Esophagus muscularis mucosa (tissue), 4 donors: ENCODE results near the gene WWTR1. TPM values are rescaled to one million over a fixed set of nuclear protein-coding genes. Genes with fewer than 3 reads are reported as not detected.

ENCODE experiments used
- DNase-seq: peaks from one replicate; pipeline ENCODE4 v3.0.0-alpha.2; 2017; ENCODE audit errors: extremely low spot score
- H3K27ac ChIP-seq, 4 donors: fragments of 200-600 bp; sonication (generic); replicated peaks in 1 of 4; 1 replicate in 3 of 4; 2 replicates in 1 of 4; pipeline ENCODE4 v1.5.1; 2016 to 2019; ENCODE audit warnings: mild to moderate bottlenecking in 1 of 4
- H3K27me3 ChIP-seq, 4 donors: fragments of 200-600 bp; sonication (generic); one replicate each; pipeline versions ENCODE4 v1.5.1 to v1.6.0; 2016 to 2019
- H3K36me3 ChIP-seq, 4 donors: fragments of 200-600 bp; sonication (generic); one replicate each; pipeline ENCODE4 v1.5.1; 2016 to 2019
- H3K4me1 ChIP-seq, 4 donors: fragments of 200-600 bp; sonication (generic); one replicate each; pipeline ENCODE4 v1.5.1; 2016 to 2019
- H3K4me3 ChIP-seq, 4 donors: fragments of 200-600 bp; sonication (generic); 1 replicate in 2 of 4; 2 replicates in 2 of 4; pipeline ENCODE4 v1.5.1; 2016 to 2019; ENCODE audit warnings: mild to moderate bottlenecking in 4 of 4, moderate library complexity in 1 of 4
- H3K9me3 ChIP-seq, 4 donors: fragments of 200-600 bp; sonication (generic); 1 replicate in 3 of 4; 2 replicates in 1 of 4; pipeline ENCODE4 v1.5.1; 2016 to 2019
- EP300 ChIP-seq: sonication (generic); formaldehyde crosslinking; IDR thresholded peaks from one replicate; pipeline ENCODE4 v1.6.1; 2017; ENCODE audit warnings: antibody characterized with exemption
- POLR2A ChIP-seq: fragments of 450-650 bp; IDR thresholded peaks from one replicate; pipeline ENCODE4 v1.6.1; 2017; ENCODE audit warnings: antibody characterized with exemption, moderate library complexity, mild to moderate bottlenecking, low read depth
- POLR2AphosphoS5 ChIP-seq, 2 donors: sonication (generic); formaldehyde crosslinking; IDR thresholded peaks; one replicate each; pipeline ENCODE4 v1.6.1; 2017; ENCODE audit warnings: antibody characterized with exemption in 2 of 2
- WGBS: methylation state at CpG from one replicate; pipeline ENCODE4 v1.1.5; 2018; 5-methylcytosine and 5-hydroxymethylcytosine counted together
- intact Hi-C: fragments of 100-400 bp; cut with DNase I; formaldehyde crosslinking; loops from one replicate; pipeline ENCODE4 v1.15.1; 2023
- total RNA-seq, 4 donors: library from RNA; depleted of rRNA; stranded (reverse); fragments of >200 nt; gene quantifications; one replicate each; pipeline versions ENCODE4 v1.1.0 to v1.2.1, GENCODE V29; 2016
- TF ChIP-seq, protein P1 (sequence below), 3 experiments: fragments of 200-600 bp in 2 of 3; fragments of 450-650 bp in 1 of 3; sonication (generic) in 2 of 3; IDR thresholded peaks; one replicate each; pipeline ENCODE4 v1.5.1; 2017 to 2019; ENCODE audit warnings: antibody characterized with exemption in 3 of 3, mild to moderate bottlenecking in 2 of 3, moderate library complexity in 1 of 3

WWTR1 gene
- total RNA-seq, 4 donors from 2014 or later, result 346 to 535 (median 463) TPM

DNA sequence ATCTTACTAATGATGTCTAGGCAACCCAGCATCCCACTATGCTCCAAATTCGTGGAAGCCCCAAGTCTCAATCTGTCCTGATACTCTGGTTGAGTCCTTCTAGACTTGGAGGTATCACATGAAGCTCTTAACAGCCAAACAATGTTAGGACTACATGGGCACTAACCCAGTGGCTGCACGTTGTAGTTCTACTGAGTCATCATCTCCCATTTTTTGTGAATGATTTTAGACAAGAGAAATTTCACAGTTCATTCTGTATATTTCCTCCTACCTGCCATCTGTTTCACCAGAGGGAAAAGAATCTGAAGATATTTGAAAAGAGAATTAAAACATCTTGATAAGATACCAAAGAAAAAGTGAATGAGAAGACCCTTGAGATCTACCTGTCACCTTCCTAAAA is 9.8 kb upstream of the WWTR1 start:
- intact Hi-C loops, result no loop called here
- no peaks in the 10 kb centered on the region for H3K27me3 ChIP-seq

GRCh38 chr3:149663966-149664365 is 6.1 kb upstream of the WWTR1 start:
- Histone ChIP-seq H3K27ac (no peak overlapping the region), H3K36me3 (no peaks in the 10 kb centered on the region), H3K9me3 (no peaks in the 10 kb centered on the region), H3K4me3 (no peak overlapping the region), H3K4me1 (peaks cover 10 to 25% (median 22%) of the 10 kb centered on the region in 4 donors), H3K27me3 (no peaks in the 10 kb centered on the region)
- intact Hi-C loops, result no loop called here
- 100% methylated on average over 1 of the region's 1 CpG for WGBS
- DNase-seq, result no peak
- TF ChIP-seq, protein P1, sequence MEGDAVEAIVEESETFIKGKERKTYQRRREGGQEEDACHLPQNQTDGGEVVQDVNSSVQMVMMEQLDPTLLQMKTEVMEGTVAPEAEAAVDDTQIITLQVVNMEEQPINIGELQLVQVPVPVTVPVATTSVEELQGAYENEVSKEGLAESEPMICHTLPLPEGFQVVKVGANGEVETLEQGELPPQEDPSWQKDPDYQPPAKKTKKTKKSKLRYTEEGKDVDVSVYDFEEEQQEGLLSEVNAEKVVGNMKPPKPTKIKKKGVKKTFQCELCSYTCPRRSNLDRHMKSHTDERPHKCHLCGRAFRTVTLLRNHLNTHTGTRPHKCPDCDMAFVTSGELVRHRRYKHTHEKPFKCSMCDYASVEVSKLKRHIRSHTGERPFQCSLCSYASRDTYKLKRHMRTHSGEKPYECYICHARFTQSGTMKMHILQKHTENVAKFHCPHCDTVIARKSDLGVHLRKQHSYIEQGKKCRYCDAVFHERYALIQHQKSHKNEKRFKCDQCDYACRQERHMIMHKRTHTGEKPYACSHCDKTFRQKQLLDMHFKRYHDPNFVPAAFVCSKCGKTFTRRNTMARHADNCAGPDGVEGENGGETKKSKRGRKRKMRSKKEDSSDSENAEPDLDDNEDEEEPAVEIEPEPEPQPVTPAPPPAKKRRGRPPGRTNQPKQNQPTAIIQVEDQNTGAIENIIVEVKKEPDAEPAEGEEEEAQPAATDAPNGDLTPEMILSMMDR (IDR thresholded peaks at IDR 0.05), result no peak
- TF ChIP-seq POLR2AphosphoS5 (IDR thresholded peaks at IDR 0.05) (no peak), EP300 (no peak), POLR2A (no peak)

More for the DNA sequence above, 9.8 kb upstream of the WWTR1 start:
- peaks cover 0 to 9% (median 0%) of the 10 kb centered on the region in 4 donors for H3K4me1 ChIP-seq
- TF ChIP-seq EP300, result no peak
- TF ChIP-seq POLR2AphosphoS5 (IDR thresholded peaks at IDR 0.05), result no peak
- TF ChIP-seq POLR2A, result no peak
- TF ChIP-seq, protein P1 (IDR thresholded peaks at IDR 0.05), result no peak
- no peak overlapping the region for H3K4me3 ChIP-seq
- H3K36me3 ChIP-seq, result no peaks in the 10 kb centered on the region
- H3K9me3 ChIP-seq, result no peaks in the 10 kb centered on the region
- DNase-seq, result no peak
- 67% methylated on average over 2 of the region's 2 CpGs for WGBS
- no peak overlapping the region for H3K27ac ChIP-seq

DNA sequence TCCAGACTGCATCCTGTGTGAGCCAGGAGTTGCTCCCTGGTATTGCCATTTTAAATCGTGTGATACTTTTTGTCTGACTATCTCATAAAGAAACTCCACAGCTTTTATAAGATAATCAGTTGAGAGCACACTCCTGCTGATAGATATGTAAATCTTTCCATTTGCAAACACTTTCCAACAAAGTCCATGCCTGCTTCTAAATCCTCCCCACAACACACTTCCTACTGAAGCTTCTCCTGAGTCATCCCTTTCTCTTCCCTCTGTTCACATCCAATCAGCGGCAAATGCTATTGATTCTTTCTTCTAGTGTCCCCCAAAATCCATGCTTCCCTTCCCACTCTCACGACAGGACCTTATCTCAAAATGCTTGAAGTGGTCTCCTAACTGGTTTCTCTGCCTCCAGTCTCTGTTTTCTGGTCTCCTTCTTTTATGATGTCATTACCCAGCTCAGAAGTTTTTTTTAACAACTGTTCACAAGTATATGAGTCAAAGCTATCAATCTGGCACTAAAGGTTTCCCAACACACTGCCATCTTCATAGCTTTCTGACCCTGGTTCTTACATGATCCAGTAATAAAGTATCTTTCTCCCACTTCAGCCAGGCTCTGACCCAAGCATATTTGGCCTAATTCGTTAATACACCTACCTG is 4.5 kb upstream of the WWTR1 start:
- H3K4me1 ChIP-seq, result peaks cover 13 to 31% (median 26%) of the 10 kb centered on the region in 4 donors
- 90% methylated on average over 4 of the region's 4 CpGs for WGBS
- no peaks in the 10 kb centered on the region for H3K36me3 ChIP-seq
- no peaks in the 10 kb centered on the region for H3K27me3 ChIP-seq
- H3K9me3 ChIP-seq, result no peaks in the 10 kb centered on the region
- DNase-seq, result no peak
- intact Hi-C loops, result no loop called here
- no peak overlapping the region for H3K27ac ChIP-seq
- TF ChIP-seq, protein P1 (IDR thresholded peaks at IDR 0.05), result no peak
- TF ChIP-seq POLR2AphosphoS5 (IDR thresholded peaks at IDR 0.05), result no peak
- TF ChIP-seq EP300, result no peak
- TF ChIP-seq POLR2A, result no peak
- H3K4me3 ChIP-seq, result no peak overlapping the region

- peaks cover 16 to 34% (median 31%) of the 10 kb centered on the region in 4 donors for H3K4me1 ChIP-seq
- H3K4me3 ChIP-seq, result no peak overlapping the region
- intact Hi-C loops, result no loop called here
- H3K27me3 ChIP-seq, result no peaks in the 10 kb centered on the region
- 64% methylated on average over 1 of the region's 1 CpG for WGBS
- H3K9me3 ChIP-seq, result no peaks in the 10 kb centered on the region
- H3K36me3 ChIP-seq, result no peaks in the 10 kb centered on the region
- TF ChIP-seq POLR2AphosphoS5 (IDR thresholded peaks at IDR 0.05) (no peak), POLR2A (no peak), EP300 (no peak)
- TF ChIP-seq, protein P1 (IDR thresholded peaks at IDR 0.05), result no peak
- no peak for DNase-seq
- H3K27ac ChIP-seq, result peak overlapping the region; percentile 92 to 99 (median 98)
These were observed 2.6 kb upstream of the WWTR1 start for GRCh38 chr3:149660462-149660861.
